ENCODE data around the gene NOTUM.

NOTUM gene

DNA sequence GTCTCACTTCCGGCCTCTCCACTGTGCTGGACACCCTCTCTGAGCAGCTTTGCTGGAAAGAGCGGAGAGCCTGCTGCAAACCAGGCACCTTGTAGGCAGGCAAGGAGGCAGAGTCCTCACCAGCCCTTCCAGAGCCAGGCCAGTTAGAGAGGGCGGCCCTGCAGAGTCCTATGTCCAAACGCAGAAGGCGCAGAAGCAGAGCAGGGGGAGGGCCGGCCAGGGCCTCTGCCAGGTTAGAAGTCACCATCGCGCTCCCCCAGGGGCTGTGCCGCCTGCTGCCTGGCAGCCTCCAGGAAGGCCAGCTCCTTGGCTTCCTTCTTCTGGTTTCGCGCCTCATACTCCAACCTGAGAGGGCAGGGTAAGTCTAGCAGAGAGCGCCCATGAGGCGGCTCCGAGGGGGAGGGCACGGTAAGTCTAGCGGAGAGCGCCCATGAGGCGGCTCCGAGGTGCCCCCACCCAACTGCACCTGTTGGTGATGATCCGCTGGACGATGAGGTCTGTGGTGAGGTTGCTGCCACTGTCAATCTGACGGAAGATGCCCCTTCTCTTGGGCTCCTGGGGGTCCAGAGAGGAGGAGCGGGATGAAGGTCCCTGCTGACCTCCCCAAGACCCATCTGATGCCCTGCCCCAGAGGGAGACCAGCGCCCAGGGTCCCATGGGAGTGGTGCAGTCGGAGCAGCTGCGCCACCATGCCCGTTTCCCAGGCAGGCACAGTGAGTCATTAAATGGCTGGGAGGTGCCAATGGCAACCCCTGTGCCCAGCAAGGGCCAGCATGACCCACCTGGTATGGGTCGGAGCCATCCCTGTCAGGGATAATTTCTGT lies 56.2 kb downstream of the NOTUM start:
- POLR2A ChIA-PET (ENCODE audit: low non-redundant PET), result interaction anchor here (0.6 kb wide), 1 partner anchor 12 kb away, joined by 10 read pairs; no protein-coding TSS in a partner anchor
- no peak for DNase-seq (ENCODE audit: low spot score)
- peak overlapping the region; percentile 98 for H3K27ac ChIP-seq
- TF ChIP-seq, protein P1, sequence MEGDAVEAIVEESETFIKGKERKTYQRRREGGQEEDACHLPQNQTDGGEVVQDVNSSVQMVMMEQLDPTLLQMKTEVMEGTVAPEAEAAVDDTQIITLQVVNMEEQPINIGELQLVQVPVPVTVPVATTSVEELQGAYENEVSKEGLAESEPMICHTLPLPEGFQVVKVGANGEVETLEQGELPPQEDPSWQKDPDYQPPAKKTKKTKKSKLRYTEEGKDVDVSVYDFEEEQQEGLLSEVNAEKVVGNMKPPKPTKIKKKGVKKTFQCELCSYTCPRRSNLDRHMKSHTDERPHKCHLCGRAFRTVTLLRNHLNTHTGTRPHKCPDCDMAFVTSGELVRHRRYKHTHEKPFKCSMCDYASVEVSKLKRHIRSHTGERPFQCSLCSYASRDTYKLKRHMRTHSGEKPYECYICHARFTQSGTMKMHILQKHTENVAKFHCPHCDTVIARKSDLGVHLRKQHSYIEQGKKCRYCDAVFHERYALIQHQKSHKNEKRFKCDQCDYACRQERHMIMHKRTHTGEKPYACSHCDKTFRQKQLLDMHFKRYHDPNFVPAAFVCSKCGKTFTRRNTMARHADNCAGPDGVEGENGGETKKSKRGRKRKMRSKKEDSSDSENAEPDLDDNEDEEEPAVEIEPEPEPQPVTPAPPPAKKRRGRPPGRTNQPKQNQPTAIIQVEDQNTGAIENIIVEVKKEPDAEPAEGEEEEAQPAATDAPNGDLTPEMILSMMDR (conservative IDR thresholded peaks at IDR 0.05; ENCODE audit: low read depth), result no peak
- CTCF ChIA-PET, result interaction anchor here (0.7 kb wide), 1 partner anchor 34 kb away, joined by 5 read pairs; no protein-coding TSS in a partner anchor

DNA sequence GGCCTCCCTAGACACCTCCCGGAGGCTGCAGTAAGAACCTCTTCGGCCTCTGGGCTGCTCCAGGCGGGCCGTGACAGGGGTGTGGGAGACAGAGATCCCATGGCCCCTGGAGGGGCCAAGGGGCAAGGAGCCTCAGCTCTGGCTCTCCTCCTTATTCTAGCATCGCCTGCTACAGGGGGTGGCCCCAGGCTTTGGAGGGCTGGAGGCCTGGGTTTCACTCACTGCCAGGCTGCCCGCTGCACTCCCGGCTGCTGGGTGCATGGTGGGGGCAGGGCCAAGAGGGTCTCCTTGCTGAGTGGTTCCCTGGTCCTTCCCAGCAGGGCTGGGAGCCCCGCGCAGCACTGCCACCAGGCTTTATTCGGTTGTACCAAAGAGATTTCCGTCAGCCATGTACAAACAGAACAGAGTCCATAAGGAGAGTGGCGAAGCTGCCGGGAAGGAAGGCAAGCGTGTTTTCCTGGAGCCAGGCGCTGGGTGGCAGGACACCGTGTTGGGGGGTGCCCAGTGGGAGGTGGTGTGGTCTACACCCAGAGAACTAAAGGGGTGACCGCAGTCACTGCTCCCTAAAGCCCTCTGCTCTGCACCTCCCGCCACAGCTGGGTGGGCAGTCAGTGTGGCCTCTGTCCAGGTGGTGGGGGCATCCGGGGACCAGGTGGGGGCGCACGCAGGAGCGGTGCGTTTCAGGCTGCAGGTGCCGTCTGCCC lies 56.9 kb downstream of the NOTUM start:
- POLR2A ChIA-PET (ENCODE audit: low non-redundant PET), result no interaction called here
- H3K27ac ChIP-seq, result peak overlapping the region; percentile 98
- CTCF ChIA-PET, result no interaction called here

DNA sequence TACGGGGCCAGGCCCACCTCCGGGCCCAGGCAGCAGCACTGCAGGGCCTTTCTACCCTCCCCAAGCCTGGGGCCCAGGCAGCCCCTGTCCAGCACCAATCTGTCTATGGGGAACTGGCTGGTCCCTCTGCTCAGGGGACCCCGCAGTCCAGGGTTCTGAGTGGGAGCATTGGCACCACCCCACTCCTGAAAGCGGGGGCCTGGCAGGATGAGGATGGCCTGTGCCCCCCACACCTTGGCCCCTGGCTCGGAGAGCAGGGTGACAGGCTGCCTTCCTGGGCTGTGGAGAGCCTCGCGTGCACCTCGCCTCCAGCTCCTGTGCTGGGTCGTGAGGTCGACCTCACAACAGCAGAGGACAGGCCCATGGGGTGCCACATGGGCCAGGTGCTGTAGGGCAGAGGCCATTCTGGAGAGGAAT lies 57.6 kb downstream of the NOTUM start:
- peak overlapping the region; percentile 98 for H3K27ac ChIP-seq
- ChIA-PET POLR2A (ENCODE audit: low non-redundant PET) (no interaction called here), CTCF (no interaction called here)
- no peak for DNase-seq (ENCODE audit: low spot score)
- TF ChIP-seq, protein P1 (conservative IDR thresholded peaks at IDR 0.05; ENCODE audit: low read depth), result no peak

More for the DNA sequence above, 56.9 kb downstream of the NOTUM start:
- TF ChIP-seq, protein P1 (conservative IDR thresholded peaks at IDR 0.05; ENCODE audit: low read depth), result no peak
- no peak for DNase-seq (ENCODE audit: low spot score)

DNA sequence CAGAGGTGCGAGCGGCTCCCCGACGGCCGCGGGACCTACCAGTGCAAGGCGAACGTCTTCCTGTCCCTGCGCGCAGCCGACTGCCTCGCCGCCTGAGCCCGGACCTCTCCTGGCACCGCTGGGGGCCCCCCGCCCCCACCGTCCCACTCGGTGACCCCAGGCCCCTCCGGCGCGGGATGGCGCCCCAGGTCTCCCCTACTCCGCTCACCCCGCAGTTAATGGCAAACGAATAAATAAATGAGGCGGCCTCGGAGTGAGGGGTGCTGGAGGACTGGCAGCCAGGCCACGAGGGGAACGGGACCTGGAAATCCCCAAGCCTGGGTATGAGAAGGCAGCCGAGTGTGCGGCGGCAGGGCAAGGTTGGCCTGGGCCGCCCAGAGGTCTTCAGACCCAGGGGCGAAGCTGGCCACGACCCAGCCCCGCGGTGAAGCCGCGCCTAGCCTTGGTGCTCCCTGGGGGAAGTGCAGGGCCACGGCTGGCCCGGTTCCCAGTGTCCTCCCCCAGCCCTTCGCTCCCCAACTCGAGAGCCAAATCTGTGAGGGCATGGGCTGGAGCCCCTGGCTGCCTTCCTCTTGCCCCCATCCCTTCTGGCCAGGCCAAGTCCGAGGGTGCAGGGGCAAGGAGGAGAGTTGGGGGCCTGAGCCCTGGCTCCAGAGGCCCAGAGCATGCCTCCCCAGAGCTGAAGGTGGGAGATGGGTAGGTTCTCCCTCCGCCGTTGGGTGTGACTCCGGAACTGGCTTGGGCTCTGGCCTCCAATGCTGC lies 58.2 kb downstream of the NOTUM start:
- no peak for DNase-seq (ENCODE audit: low spot score)
- TF ChIP-seq, protein P1 (conservative IDR thresholded peaks at IDR 0.05; ENCODE audit: low read depth), result no peak
- peak overlapping the region; percentile 98 for H3K27ac ChIP-seq
- ChIA-PET CTCF (no interaction called here), POLR2A (ENCODE audit: low non-redundant PET) (no interaction called here)
